HuH-7.5 (cell line): ENCODE data around the gene EPB41L1.

Source experiments
- DNase-seq: peaks from one replicate; pipeline ENCODE4 v3.0.0; 2011; ENCODE audit warnings: low spot score

Gene EPB41L1

DNA sequence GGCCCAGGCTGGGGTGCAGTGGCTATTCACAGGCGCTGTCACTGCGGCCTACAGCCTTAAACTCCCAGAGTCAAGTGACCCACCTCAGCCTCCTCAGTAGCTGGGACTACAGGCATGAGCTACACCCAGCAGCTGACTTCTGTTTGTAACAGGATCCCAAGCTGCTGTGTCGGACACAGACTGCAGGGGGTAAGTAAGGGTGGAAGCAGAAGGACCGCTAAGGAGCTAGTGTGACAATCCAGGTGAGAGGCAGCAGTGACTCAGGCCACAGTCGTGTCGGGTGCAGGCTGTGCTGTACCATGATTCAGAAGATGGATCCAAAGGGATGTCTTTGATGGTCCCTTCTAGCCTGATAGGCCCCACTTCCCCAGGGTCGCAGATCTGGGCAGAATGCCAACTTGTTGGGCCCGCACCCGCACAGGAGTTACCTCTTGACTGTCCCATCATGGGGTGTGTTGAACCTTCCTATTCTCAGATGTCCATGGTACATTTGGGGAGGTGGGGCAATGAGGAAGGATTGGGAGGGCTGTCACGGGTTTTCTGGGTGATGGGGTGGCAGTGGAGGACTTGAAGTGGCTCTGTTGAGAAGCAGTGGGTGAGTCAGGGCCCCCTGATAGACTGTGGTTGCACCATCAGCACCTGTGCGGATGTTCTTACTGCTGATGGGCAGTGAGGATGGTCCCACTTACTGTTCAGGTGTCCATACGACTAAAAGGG, 107.0 kb downstream of the EPB41L1 start:
- DNase-seq = no peak

DNA sequence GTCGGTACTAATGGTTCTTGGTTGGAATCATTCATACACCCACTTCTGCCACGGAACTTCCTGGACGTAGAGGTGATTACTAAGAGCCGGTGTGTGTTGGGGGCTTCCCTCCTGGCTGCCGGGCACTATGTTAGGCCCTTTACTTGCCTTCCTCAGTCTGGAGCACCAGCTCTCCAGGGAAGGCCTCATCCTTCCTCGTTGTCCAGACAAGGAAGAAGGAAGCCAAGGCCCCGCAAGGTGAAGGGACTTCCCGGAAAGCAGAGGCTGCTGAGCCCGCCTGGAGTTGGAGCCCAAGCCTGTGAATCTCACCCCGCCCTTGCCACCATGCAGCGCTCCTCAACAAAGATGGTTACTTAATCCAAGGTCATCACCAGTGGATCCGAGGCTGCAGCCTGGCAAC, 107.9 kb downstream of the EPB41L1 start:
- no peak for DNase-seq

- no peak for DNase-seq
Observed at GRCh38 chr20:36264426-36265246, 110.1 kb downstream of the EPB41L1 start.

DNA sequence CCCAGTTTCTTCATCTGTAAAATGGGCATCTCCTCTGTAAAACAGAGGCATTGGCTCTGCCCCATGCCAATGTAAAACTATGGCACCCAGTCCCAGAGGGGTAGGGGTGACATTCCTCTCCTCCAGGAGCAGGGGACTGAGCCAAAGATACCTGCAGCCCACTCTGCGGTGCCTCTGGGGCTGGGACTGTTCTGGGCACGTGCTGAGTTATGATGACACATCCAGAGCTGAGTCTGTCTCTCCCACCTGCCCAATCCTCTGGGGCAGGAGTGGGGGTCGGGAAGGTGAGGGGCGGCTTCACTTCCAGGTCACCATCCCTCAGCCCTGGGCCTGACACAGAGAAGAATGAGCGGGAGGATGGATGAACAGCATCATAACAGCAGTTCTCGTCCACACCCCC, 111.6 kb downstream of the EPB41L1 start:
- no peak for DNase-seq

DNA sequence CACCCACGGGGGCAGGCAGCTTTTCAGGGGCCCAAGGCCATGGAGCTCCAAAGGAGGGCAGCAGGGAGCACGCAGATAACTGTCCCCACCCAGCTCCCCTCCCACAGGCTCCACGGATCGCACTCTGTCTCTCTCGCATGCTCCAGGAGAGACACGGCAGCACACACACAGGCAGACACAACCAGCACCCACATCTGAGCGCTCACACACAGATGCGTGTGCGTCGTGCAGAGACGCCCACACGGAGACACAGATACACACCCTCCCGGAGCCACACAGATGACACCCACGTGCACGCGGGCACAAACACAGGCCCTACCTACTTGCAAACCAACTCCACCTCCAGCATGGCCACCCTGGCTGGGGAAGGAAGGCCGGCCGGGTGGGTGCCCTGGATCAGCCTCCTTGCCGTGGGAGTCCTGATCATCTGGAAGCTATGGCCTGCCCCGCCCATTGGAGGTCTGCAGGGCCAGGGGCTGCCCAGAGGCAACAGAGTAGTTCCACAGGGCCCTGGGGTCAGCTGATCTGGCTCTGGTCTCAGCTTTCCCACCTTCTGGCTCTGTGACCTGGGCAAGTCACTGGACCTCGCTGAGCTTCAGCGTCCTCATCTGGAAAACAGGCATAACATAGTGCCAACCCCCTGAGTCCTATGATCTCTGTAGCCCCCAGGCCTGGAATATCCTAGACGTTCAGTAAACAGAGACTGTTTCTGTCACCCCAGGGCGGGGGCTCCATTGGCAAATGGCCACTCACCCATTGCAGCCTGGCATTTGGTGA, 113.3 kb downstream of the EPB41L1 start:
- no peak for DNase-seq

GRCh38 chr20:36268440-36269342, 114.2 kb downstream of the EPB41L1 start:
- no peak for DNase-seq

DNA sequence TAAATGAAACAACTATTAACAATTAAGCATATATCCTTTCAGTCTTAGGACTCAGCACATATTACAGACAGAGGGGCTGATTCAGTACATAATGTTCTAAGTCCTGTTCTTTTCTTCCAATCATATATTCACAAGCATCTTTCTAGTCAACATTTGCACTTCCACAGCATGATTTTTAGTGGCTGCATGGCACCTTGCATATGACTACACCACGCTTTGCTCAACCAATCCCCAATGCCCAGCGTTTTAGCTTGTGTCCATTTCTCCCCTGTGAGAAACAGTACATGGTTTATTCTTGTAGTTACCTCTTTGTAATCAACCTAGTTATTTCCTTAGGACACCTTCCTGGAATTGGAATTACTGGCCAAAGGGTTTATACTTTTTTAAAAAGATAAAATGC, 115.0 kb downstream of the EPB41L1 start:
- DNase-seq = no peak

DNA sequence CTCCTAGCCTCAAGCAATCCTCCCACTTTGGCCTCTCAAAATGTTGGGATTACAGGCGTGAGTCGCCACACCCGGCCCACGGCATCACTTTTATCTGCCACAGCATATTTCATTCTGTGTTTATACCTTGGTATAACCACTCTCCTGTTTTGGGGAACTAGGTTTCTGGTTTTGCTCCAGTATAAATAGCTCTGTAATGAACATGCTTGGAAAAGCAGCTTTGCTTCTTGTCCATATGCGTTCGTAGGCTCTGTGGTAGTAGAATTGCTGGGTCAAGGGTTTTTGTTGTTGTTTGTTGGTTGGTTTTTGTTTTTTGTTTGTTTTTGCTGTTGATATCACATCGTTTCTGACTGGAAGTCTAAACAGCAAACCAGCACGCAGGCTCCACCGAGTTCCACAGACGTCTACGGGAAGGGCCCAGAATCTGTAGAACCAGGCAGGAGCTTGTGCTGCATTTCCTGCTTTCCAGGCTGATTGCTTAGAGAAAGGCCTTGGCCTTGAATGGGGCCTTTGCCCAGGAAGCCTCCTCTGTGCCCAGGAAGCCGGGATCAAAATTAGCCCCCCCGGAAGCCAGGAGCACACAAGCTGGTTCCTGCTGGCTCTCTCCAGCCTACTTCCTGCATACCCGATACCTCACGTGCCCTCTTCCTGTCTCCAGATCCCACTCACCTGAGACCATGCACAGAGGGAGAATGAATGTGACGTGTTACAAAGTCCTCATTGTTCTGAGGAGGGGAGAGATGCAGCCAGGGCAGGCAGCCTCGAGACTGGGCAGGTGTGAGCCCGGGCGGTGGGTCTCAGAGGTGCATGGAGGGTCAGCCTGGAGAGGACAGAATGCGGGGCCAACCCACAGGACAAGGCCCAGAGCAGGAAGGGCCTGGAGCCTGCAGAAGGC, 116.5 kb downstream of the EPB41L1 start:
- no peak for DNase-seq

GRCh38 chr20:36271639-36272546, 117.4 kb downstream of the EPB41L1 start:
- no peak for DNase-seq

DNA sequence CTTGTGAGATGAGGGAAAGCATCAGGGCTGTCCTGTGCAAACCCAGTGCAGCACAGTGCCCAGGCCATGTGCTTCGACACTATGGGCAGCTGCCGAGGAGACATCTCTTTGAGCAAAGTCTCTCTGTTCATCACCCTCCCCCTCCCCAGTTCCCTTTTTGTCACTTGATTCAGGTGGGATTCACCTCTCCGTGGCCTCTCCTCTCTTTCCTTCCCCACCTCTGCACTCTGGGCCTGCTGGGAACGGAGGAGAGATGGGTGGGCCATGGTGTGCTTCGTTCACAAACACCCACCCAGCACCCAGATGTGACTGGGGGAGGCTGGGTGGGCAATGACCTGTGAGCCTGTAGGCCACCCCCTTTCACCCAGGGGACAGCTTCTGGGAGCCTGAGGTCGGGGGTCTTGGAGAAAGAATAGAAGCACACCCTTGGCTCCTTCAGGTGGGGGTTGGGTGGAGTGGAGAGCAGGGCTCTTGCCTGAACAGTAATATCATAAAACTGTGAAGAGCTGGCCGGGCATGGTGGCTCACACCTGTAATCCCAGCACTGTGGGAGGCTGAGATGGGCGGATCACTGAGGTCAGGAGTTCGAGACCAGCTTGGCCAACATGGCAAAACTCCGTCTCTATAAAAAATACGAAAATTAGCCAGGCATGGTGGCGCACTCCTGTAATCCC, 118.1 kb downstream of the EPB41L1 start:
- DNase-seq = no peak

DNA sequence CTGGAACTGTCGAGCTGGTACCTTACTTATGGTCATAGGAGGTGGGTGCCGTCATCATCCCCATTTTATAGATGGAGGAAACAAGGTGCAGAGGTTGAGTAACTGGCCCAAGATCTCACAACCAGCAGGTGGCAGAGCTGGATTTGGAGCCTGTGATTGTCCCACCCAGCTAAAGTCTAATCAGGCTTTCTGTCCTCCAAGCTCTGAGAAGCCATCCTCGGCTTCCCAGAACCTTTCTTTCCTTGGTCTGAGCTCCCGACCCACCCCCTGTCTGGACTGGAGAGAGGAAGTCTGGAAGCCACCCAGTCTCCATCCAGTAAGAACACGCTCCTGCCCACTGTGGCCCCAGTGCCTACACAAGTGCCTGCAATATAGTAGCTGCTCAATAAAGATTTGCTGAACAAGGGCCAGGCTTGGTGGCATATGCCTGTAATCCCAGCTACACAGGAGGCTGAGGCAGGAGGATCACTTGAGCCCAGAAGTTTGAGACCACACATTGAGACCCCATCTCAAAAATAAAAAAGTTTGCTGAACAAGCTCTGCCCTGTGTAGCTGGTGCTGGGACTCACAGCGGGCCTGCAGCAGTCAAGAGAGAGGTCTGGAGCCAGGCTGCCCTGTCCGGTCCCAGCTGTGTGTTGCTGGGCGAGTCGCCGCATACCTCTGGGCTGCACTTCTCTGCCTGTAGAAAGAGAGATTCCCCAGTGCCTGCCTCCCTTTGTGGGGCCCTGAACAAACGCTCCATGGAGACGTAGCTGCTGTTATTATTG, 119.1 kb downstream of the EPB41L1 start:
- no peak for DNase-seq

DNA sequence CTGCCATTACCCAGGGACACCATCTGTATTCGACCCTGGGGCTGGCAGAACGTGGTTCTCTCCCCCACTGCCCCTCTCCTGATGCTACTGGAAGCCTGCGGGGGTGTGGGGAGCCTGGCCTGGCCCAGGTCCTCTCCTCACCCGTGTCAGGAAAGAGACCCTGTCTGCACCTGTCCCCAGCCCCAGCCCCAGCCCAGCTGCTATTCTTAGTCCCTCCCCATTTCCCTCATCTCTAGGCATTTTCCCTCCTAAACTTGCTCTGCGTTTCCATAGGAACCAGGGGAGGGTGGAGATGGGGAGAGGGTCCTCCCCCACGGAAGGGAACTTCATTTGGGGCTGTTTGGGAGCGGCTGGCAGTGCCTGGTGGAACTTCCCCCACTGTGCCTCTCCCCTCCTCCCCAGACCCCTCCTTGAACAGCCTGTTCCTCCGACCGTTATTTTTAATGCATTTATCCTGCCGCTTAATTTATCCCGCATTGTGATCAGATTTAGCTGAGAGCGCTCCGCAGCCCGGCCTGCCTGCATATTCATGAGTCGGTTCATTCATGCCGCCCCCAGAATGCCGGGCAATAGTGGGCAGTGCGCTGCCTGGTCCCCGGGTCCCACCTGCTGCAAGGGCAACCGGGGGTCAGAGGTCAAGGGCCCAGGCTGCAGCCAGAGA, 119.8 kb downstream of the EPB41L1 start:
- DNase-seq = no peak

GRCh38 chr20:36275011-36275410, 120.5 kb downstream of the EPB41L1 start:
- DNase-seq = no peak

- DNase-seq = no peak
Observed at GRCh38 chr20:36275441-36276189, 121.1 kb downstream of the EPB41L1 start.

DNA sequence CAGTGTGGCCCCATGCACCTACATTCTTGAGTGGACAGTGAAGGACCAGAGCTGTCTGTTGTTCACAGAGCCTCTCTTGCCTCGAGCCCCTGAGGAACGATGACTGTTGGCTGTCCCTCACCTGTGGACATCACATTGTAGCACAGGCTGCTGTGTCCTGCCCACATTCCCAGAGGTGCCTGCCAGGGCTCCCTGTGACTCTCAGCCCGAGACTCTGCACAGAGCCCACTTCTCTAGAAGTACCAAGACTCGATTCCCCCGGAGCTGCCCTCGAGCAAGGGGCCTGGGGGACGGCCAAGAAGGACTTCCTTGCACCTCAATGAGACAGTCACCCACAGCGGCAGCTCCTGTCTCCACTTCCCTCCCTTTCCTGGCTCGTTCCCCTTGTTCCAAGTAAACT, 123.0 kb downstream of the EPB41L1 start:
- DNase-seq = no peak

- DNase-seq = no peak
Observed at GRCh38 chr20:36279362-36279761, 124.8 kb downstream of the EPB41L1 start.

GRCh38 chr20:36279776-36280175, 125.2 kb downstream of the EPB41L1 start:
- no peak for DNase-seq
